OCI-LY1 (cell line): ENCODE measurements around the gene CTNNA2.

Experiments used
- H2AFZ ChIP-seq: fragments of 200-600 bp; sonication (generic), shearing (Covaris generic); 2 replicates; pipeline ENCODE4 v1.6.0; 2014; ENCODE audit warnings: antibody characterized with exemption, mild to moderate bottlenecking, low read length
- H3F3A ChIP-seq: fragments of 200-600 bp; sonication (generic), shearing (Covaris generic); 2 replicates; pipeline ENCODE4 v1.6.0; 2014; ENCODE audit warnings: mild to moderate bottlenecking, antibody characterized with exemption, low read length, moderate library complexity; ENCODE audit not compliant: insufficient read depth
- H3K27ac ChIP-seq: fragments of 200-600 bp; sonication (generic); 2 replicates; pipeline ENCODE4 v1.5.1; 2014; ENCODE audit warnings: low read length, mixed run types, mild to moderate bottlenecking, low read depth; ENCODE audit not compliant: poor library complexity, severe bottlenecking
- H3K27me3 ChIP-seq: fragments of 200-600 bp; sonication (generic); 2 replicates; pipeline ENCODE4 v1.6.0; 2014; ENCODE audit warnings: antibody characterized with exemption, mild to moderate bottlenecking, low read length, moderate library complexity; ENCODE audit not compliant: insufficient read depth
- H3K36me3 ChIP-seq: fragments of 200-600 bp; sonication (generic); 2 replicates; pipeline ENCODE4 v1.6.1; 2014; ENCODE audit warnings: mild to moderate bottlenecking, antibody characterized with exemption, low read length, moderate library complexity, mixed read lengths; ENCODE audit not compliant: insufficient read depth
- H3K4me1 ChIP-seq: fragments of 200-600 bp; sonication (generic); 2 replicates; pipeline ENCODE4 v1.5.1; 2014; ENCODE audit warnings: mild to moderate bottlenecking, low read length, moderate library complexity; ENCODE audit not compliant: insufficient read depth, severe bottlenecking
- H3K4me2 ChIP-seq: fragments of 200-600 bp; sonication (generic), shearing (Covaris generic); 2 replicates; pipeline ENCODE4 v1.6.1; 2014; ENCODE audit warnings: low read length
- H3K4me3 ChIP-seq: fragments of 200-600 bp; sonication (generic); 2 replicates; pipeline ENCODE4 v1.5.1; 2014; ENCODE audit warnings: low read length, low read depth, mild to moderate bottlenecking, mixed read lengths; ENCODE audit not compliant: poor library complexity, severe bottlenecking
- H3K79me2 ChIP-seq: fragments of 200-600 bp; shearing (Covaris generic); 2 replicates; pipeline ENCODE4 v1.6.1; 2016; ENCODE audit warnings: mixed run types, low read length, mixed read lengths; ENCODE audit not compliant: insufficient read depth
- H3K9ac ChIP-seq: fragments of 200-600 bp; sonication (generic), shearing (Covaris generic); 2 replicates; pipeline ENCODE4 v1.6.1; 2014; ENCODE audit warnings: mild to moderate bottlenecking, low read length, mixed read lengths
- H3K9me2 ChIP-seq: fragments of 200-600 bp; sonication (generic), shearing (Covaris generic); 2 replicates; pipeline ENCODE4 v1.6.1; 2014; ENCODE audit warnings: low read depth, mild to moderate bottlenecking, low read length, mixed read lengths
- H3K9me3 ChIP-seq: fragments of 200-600 bp; shearing (Covaris generic); 2 replicates; pipeline ENCODE4 v1.6.1; 2014; ENCODE audit warnings: low read length, mixed read lengths
- H4K20me1 ChIP-seq: fragments of 200-600 bp; sonication (generic), shearing (Covaris generic); 2 replicates; pipeline ENCODE4 v1.6.0; 2016; ENCODE audit warnings: mild to moderate bottlenecking, low read length; ENCODE audit not compliant: insufficient read depth
- CTCF ChIP-seq: fragments of 200-600 bp; sonication (generic), shearing (Covaris generic); IDR thresholded peaks from 2 replicates; pipeline ENCODE4 v1.5.1; 2017; ENCODE audit warnings: mild to moderate bottlenecking, antibody characterized with exemption, low read length, moderate library complexity, mixed read lengths
- EZH2 ChIP-seq: fragments of 200-600 bp; sonication (generic), shearing (Covaris generic); IDR thresholded peaks from 2 replicates; pipeline ENCODE4 v1.8.0; 2017; ENCODE audit warnings: borderline replicate concordance, mixed run types, mild to moderate bottlenecking, antibody characterized with exemption, low read length, moderate library complexity, mixed read lengths

CTNNA2 gene

GRCh38 chr2:79612999-79613398, 100.1 kb downstream of the CTNNA2 start:
- Histone ChIP-seq H3K4me2 (no peak overlapping the region), H3F3A (no peaks in the 10 kb centered on the region), H3K9ac (no peak overlapping the region), H3K9me2 (no peaks in the 10 kb centered on the region), H3K4me3 (no peak overlapping the region), H4K20me1 (no peaks in the 10 kb centered on the region), H2AFZ (no peak overlapping the region), H3K27me3 (no peaks in the 10 kb centered on the region), H3K9me3 (no peaks in the 10 kb centered on the region), H3K36me3 (no peaks in the 10 kb centered on the region), H3K79me2 (no peaks in the 10 kb centered on the region), H3K4me1 (no peaks in the 10 kb centered on the region), H3K27ac (no peak overlapping the region)
- no peak for TF ChIP-seq EZH2
- TF ChIP-seq CTCF = no peak

GRCh38 chr2:79619442-79619841, 106.6 kb downstream of the CTNNA2 start:
- TF ChIP-seq EZH2 (no peak), CTCF (no peak)
- H3K4me1 ChIP-seq = no peaks in the 10 kb centered on the region
- H3K36me3 ChIP-seq = no peaks in the 10 kb centered on the region
- no peaks in the 10 kb centered on the region for H3K9me2 ChIP-seq
- no peaks in the 10 kb centered on the region for H4K20me1 ChIP-seq
- no peaks in the 10 kb centered on the region for H3F3A ChIP-seq
- H3K4me2 ChIP-seq = no peak overlapping the region
- no peak overlapping the region for H3K9ac ChIP-seq
- no peaks in the 10 kb centered on the region for H3K9me3 ChIP-seq
- H3K79me2 ChIP-seq = no peaks in the 10 kb centered on the region
- H3K27me3 ChIP-seq = no peaks in the 10 kb centered on the region
- H3K4me3 ChIP-seq = no peak overlapping the region
- H3K27ac ChIP-seq = no peak overlapping the region
- H2AFZ ChIP-seq = no peak overlapping the region

GRCh38 chr2:79619976-79620375, 107.1 kb downstream of the CTNNA2 start:
- Histone ChIP-seq H3K4me1 (no peaks in the 10 kb centered on the region), H3K9ac (no peak overlapping the region), H3K27me3 (no peaks in the 10 kb centered on the region), H3F3A (no peaks in the 10 kb centered on the region), H3K4me2 (no peak overlapping the region), H3K9me2 (no peaks in the 10 kb centered on the region), H3K79me2 (no peaks in the 10 kb centered on the region), H3K9me3 (no peaks in the 10 kb centered on the region), H3K36me3 (no peaks in the 10 kb centered on the region), H4K20me1 (no peaks in the 10 kb centered on the region), H2AFZ (no peak overlapping the region), H3K27ac (no peak overlapping the region), H3K4me3 (no peak overlapping the region)
- TF ChIP-seq CTCF (no peak), EZH2 (no peak)
